Posterior vena cava (tissue), 2 donors: ENCODE results near the gene ABCA10. TPM values are rescaled to one million over a fixed set of nuclear protein-coding genes. Genes with fewer than 3 reads are reported as not detected.
"Not testable (repeated sequence)": the region's sequence is repeated elsewhere in the genome, so short reads cannot be mapped to it uniquely, and the experiment has no call there.

Source experiments
- DNase-seq: peaks from one replicate; pipeline ENCODE4 v3.0.0-alpha.2; 2020; ENCODE audit warnings: low spot score
- intact Hi-C, 2 donors: fragments of 100-400 bp; cut with DNase I; formaldehyde crosslinking; loops; one replicate each; pipeline versions ENCODE4 v1.14.1 to v1.14.2; 2022 to 2023
- total RNA-seq, 2 donors: library from RNA; stranded (reverse); fragmentation: NEBNext Ultra II Directional; extraction: Animal tissue kit (Norgen Biotek cat#: 25700); gene quantifications; one replicate each; pipeline ENCODE4 v1.2.1, GENCODE V29; 2021
- donor health status: DM: yes; HTN: yes; CAD: no.
- donor health status: DM: yes; HTN: yes; CAD: no.

ABCA10 gene
- total RNA-seq, 2 donors from 2014 or later, result 11.2 to 17.2 TPM

GRCh38 chr17:69175625-69176456 lies 52.8 kb downstream of the ABCA10 start:
- no peak for DNase-seq
- intact Hi-C loops, result no loop called here

- intact Hi-C loops, result no loop called here
- DNase-seq, result no peak
These were observed 53.4 kb downstream of the ABCA10 start for GRCh38 chr17:69175262-69175624.

- intact Hi-C loops, result no loop called here
- DNase-seq, result no peak
These were observed 55.5 kb downstream of the ABCA10 start for GRCh38 chr17:69173118-69173517.

GRCh38 chr17:69170377-69170776 lies 58.2 kb downstream of the ABCA10 start:
- DNase-seq, result no peak
- intact Hi-C loops, result loop anchor here in 1 of 2 donors (2.0 kb wide), 1 partner anchor 50 kb away; no protein-coding TSS in a partner anchor

GRCh38 chr17:69168642-69169041 lies 60.0 kb downstream of the ABCA10 start:
- intact Hi-C loops, DNase-seq: not testable (repeated sequence)

- DNase-seq, result no peak
- intact Hi-C loops, result no loop called here
These were observed 61.7 kb downstream of the ABCA10 start for GRCh38 chr17:69166957-69167356.

GRCh38 chr17:69164206-69164605 lies 64.4 kb downstream of the ABCA10 start:
- DNase-seq, result no peak
- intact Hi-C loops, result no loop called here

GRCh38 chr17:69159418-69159817 lies 69.2 kb downstream of the ABCA10 start:
- intact Hi-C loops, result no loop called here
- no peak for DNase-seq

- DNase-seq, result no peak
- intact Hi-C loops, result no loop called here
These were observed 74.4 kb downstream of the ABCA10 start for GRCh38 chr17:69154267-69154666.

GRCh38 chr17:69150333-69150732 lies 78.3 kb downstream of the ABCA10 start:
- no peak for DNase-seq
- intact Hi-C loops, result no loop called here

GRCh38 chr17:69147460-69147859 lies 81.2 kb downstream of the ABCA10 start:
- intact Hi-C loops, result no loop called here
- DNase-seq, result no peak

GRCh38 chr17:69144331-69145255 lies 84.0 kb downstream of the ABCA10 start:
- intact Hi-C loops, result no loop called here
- DNase-seq, result no peak

- intact Hi-C loops, result no loop called here
- DNase-seq, result no peak
These were observed 84.9 kb downstream of the ABCA10 start for GRCh38 chr17:69143683-69144231.

GRCh38 chr17:69143151-69143550 lies 85.5 kb downstream of the ABCA10 start:
- intact Hi-C loops, result no loop called here
- no peak for DNase-seq

GRCh38 chr17:69142175-69142802 lies 86.3 kb downstream of the ABCA10 start:
- intact Hi-C loops, result no loop called here
- DNase-seq, result no peak

- intact Hi-C loops, result no loop called here
- DNase-seq, result no peak
These were observed 87.0 kb downstream of the ABCA10 start, which contains the start of gene ABCA6 for GRCh38 chr17:69141431-69142174. ABCA6 (minus strand) TSS chr17:69141895; CDS start chr17:69140703, 1,192 bp downstream.

- intact Hi-C loops, result no loop called here
- DNase-seq, result no peak
These were observed 94.5 kb downstream of the ABCA10 start for GRCh38 chr17:69134112-69134511.

- DNase-seq, result no peak
- intact Hi-C loops, result no loop called here
These were observed 97.9 kb downstream of the ABCA10 start for GRCh38 chr17:69130627-69131296.
